SU-DHL-6 (cell line): Measurements from ENCODE around the gene INO80C.

Experiments
- EZH2phosphoT487 ChIP-seq: fragments of 200-600 bp; sonication (generic), shearing (Covaris generic); conservative IDR thresholded peaks from 2 replicates; pipeline ENCODE4 v1.6.1; 2018; ENCODE audit warnings: mild to moderate bottlenecking, antibody characterized with exemption, low read length, moderate library complexity, mixed read lengths
- TF ChIP-seq, protein P1 (sequence below): fragments of 200-600 bp; sonication (generic); IDR thresholded peaks from one replicate; pipeline ENCODE4 v1.5.1; 2017; ENCODE audit warnings: antibody characterized with exemption, mild to moderate bottlenecking, low read length, moderate library complexity; ENCODE audit not compliant: insufficient read depth, poor library complexity, severe bottlenecking

DNA sequence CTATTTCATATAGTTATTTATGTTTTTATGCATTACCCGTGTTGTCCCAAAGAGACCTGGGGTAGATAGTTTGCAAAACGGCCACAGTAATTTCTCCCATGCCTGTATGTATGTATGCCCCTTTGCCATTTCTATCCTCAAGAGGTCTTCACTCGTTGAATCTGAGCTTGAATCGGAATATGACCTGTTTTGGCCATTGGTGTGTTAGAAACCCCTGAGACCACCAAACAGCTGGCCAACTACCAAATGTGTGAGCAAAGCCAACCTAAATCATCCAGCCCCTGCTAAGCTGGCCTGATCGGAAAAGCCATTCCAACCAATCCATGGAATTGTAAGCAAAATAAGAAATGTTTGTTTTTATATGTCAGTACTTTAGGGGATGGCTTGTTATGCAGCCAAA lies 23.4 kb upstream of the INO80C start:
- TF ChIP-seq, protein P1, sequence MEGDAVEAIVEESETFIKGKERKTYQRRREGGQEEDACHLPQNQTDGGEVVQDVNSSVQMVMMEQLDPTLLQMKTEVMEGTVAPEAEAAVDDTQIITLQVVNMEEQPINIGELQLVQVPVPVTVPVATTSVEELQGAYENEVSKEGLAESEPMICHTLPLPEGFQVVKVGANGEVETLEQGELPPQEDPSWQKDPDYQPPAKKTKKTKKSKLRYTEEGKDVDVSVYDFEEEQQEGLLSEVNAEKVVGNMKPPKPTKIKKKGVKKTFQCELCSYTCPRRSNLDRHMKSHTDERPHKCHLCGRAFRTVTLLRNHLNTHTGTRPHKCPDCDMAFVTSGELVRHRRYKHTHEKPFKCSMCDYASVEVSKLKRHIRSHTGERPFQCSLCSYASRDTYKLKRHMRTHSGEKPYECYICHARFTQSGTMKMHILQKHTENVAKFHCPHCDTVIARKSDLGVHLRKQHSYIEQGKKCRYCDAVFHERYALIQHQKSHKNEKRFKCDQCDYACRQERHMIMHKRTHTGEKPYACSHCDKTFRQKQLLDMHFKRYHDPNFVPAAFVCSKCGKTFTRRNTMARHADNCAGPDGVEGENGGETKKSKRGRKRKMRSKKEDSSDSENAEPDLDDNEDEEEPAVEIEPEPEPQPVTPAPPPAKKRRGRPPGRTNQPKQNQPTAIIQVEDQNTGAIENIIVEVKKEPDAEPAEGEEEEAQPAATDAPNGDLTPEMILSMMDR: no peak
- TF ChIP-seq EZH2phosphoT487: no peak
